ENCODE measurements around the gene ANAPC16.
"Not testable (repeated sequence)": the region's sequence is repeated elsewhere in the genome, so short reads cannot be mapped to it uniquely, and the experiment has no call there.

Gene ANAPC16

DNA sequence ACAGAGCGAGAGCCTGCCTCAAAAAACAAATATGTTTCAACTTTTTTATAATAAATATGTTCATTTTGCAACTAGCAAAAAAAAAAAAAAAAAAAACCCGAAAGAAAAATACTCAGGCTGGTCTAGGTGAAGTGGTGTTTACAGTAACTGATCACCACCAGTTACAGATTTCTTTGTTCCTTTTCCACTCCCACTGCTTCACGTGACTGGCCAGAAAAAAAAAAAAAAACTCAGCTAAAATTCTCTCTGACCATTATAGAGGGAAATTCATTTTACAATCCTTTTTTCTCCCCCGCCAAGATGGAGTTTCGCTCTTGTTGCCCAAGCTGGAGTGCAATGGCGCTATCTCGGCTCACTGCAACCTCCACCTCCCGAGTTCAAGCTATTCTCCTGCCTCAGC, 4.8 kb downstream of the ANAPC16 start:
- TF ChIP-seq, protein P1, sequence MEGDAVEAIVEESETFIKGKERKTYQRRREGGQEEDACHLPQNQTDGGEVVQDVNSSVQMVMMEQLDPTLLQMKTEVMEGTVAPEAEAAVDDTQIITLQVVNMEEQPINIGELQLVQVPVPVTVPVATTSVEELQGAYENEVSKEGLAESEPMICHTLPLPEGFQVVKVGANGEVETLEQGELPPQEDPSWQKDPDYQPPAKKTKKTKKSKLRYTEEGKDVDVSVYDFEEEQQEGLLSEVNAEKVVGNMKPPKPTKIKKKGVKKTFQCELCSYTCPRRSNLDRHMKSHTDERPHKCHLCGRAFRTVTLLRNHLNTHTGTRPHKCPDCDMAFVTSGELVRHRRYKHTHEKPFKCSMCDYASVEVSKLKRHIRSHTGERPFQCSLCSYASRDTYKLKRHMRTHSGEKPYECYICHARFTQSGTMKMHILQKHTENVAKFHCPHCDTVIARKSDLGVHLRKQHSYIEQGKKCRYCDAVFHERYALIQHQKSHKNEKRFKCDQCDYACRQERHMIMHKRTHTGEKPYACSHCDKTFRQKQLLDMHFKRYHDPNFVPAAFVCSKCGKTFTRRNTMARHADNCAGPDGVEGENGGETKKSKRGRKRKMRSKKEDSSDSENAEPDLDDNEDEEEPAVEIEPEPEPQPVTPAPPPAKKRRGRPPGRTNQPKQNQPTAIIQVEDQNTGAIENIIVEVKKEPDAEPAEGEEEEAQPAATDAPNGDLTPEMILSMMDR (conservative IDR thresholded peaks at IDR 0.05; ENCODE audit: low read depth): no peak
- H3K27ac ChIP-seq: peak overlapping the region; percentile 58
- no peak for DNase-seq (ENCODE audit: low spot score)
- ChIA-PET CTCF (interaction anchor here (0.5 to 1.6 kb wide), 7 partner anchors 61 to 118 kb away, joined by 3 to 8 read pairs (median 3); no protein-coding TSS in a partner anchor), POLR2A (ENCODE audit: low non-redundant PET) (no interaction called here)

DNA sequence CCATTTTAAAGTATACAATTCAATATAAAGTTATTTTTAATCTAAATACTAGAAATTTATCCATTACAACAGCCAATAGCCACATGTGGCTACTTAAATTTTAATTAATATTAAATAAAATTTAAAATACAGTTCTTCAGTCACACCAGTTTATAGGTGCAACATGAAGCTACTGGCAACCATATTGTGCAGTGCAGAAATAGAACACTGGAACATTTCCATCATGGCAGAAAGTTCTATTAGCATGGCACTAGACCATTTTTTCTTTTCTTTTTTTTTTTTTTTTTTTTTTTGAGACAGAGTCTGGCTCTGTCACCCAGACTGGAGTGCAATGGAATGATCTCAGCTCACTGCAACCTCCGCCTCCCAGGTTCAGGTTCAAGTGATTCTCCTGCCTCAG, 5.5 kb downstream of the ANAPC16 start:
- CTCF ChIA-PET: interaction anchor here (0.5 to 1.6 kb wide), 5 partner anchors 16 to 117 kb away, joined by 3 to 8 read pairs (median 3); no protein-coding TSS in a partner anchor
- TF ChIP-seq, protein P1 (conservative IDR thresholded peaks at IDR 0.05; ENCODE audit: low read depth): no peak

DNA sequence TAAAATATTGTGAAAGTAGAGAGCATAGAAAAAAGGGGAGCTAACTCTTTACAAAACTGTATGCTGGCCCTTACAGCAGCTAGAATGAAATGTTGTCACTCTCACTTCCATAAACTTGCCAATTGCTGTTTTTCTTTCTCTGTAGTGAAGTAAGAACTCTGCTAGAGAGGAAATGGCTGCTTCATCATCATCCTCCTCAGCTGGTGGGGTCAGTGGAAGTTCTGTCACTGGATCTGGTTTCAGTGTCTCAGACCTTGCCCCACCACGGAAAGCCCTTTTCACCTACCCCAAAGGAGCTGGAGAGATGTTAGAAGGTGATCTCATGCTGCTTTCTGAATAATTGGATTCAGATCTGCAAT, 7.9 kb downstream of the ANAPC16 start:
- DNase-seq (ENCODE audit: low spot score): no peak
- CTCF ChIA-PET: interaction anchor here (0.6 to 2.6 kb wide), 4 partner anchors 20 to 175 kb away, joined by 3 to 16 read pairs (median 4); no protein-coding TSS in a partner anchor
- POLR2A ChIA-PET (ENCODE audit: low non-redundant PET): interaction anchor here (0.7 to 1.3 kb wide), 2 partner anchors 50 to 178 kb away, joined by 3 to 5 read pairs; partner anchors contain the start of gene DDIT4
- TF ChIP-seq, protein P1 (conservative IDR thresholded peaks at IDR 0.05; ENCODE audit: low read depth): no peak
- H3K27ac ChIP-seq: no peak overlapping the region

More for the DNA sequence above, 5.5 kb downstream of the ANAPC16 start:
- peak overlapping the region; percentile 72 for H3K27ac ChIP-seq
- DNase-seq (ENCODE audit: low spot score): no peak
- POLR2A ChIA-PET (ENCODE audit: low non-redundant PET): interaction anchor here (0.6 kb wide), 1 partner anchor 225 kb away, joined by 6 read pairs; no protein-coding TSS in a partner anchor

DNA sequence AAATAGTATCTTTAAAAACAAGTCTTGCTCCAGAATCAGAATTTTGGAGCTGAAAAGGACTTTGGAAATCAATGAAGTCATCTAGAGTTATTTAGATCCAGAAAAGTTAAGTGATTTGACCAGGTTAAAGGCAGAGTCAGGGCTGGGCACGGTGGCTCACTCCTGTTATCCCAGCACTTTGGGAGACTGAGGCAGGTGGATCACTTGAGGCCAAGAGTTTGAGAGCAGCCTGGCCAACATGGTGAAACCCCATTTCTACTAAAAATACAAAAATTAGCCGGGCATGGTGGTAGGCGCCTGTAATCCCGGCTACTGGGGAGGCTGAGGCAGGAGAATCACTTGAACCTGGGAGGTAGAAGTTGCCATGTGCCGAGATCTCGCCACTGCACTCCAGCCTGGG, 8.4 kb downstream of the ANAPC16 start:
- H3K27ac ChIP-seq: peak overlapping the region; percentile 60
- POLR2A ChIA-PET (ENCODE audit: low non-redundant PET): interaction anchor here (0.7 to 1.3 kb wide), 2 partner anchors 49 to 179 kb away, joined by 3 to 5 read pairs; partner anchors contain the start of gene DDIT4

DNA sequence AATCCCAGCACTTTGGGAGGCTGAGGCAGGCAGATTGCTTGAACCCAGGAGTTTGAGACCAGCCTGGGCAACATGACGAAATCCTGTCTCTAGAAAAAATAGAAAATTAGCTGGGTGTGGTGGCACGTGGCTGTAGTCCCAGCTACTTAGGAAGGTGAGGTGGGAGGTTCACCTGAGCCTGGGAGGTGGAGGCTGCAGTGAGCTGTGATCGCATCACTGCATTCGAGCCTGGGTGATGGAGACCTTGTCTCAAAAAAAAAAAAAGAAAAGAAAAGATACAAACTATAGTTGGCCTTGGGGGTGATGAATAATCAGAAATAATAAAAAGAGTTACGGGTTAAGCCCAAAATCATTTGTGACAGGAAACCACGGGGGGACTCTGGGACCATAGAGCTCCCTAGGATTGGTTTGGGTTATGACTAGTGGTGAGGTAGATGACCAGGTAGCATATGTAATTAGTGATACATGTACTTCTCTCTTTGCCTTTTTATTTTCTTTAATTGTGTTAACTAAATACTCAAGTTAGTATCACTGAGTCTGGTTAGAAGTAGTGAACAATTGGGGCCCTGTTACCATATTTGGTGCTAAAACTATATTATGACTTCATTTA, 10.7 kb downstream of the ANAPC16 start:
- CTCF ChIA-PET: interaction anchor here (0.6 to 0.7 kb wide), 3 partner anchors 12 to 42 kb away, joined by 3 to 4 read pairs (median 3); no protein-coding TSS in a partner anchor
- POLR2A ChIA-PET (ENCODE audit: low non-redundant PET): interaction anchor here (0.8 kb wide), 1 partner anchor 96 kb away, joined by 4 read pairs; no protein-coding TSS in a partner anchor
- TF ChIP-seq, protein P1 (conservative IDR thresholded peaks at IDR 0.05; ENCODE audit: low read depth): no peak
- no peak for DNase-seq (ENCODE audit: low spot score)
- H3K27ac ChIP-seq: peak overlapping the region; percentile 60

More for the DNA sequence above, 8.4 kb downstream of the ANAPC16 start:
- not testable (repeated sequence) for DNase-seq (ENCODE audit: low spot score)
- CTCF ChIA-PET: interaction anchor here (0.6 to 2.6 kb wide), 4 partner anchors 20 to 176 kb away, joined by 3 to 16 read pairs (median 4); no protein-coding TSS in a partner anchor

DNA sequence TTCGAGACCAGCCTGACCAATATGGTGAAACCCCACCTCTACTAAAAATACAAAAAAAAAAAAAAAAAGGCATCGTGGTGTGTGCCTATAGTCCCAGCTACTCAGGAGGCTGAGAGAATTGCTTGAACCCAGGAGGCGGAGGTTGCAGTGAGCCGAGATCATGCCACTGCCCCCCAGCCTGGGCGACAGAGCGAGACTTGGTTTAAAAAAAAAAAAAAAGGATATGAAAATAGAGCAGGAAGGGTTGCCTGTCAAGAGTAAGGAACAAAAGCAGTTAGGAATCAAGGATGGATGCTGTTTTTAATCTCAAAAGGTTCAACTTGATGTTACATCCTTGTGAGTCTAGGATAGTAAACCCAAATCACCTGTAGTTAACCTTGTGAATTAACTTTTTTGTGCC, 12.0 kb downstream of the ANAPC16 start:
- CTCF ChIA-PET: interaction anchor here (1.1 kb wide), 1 partner anchor 332 kb away, joined by 6 read pairs; no protein-coding TSS in a partner anchor
- DNase-seq (ENCODE audit: low spot score): no peak
- peak overlapping the region; percentile 52 for H3K27ac ChIP-seq
- POLR2A ChIA-PET (ENCODE audit: low non-redundant PET): interaction anchor here (0.6 kb wide), 1 partner anchor 8 kb away, joined by 4 read pairs; no protein-coding TSS in a partner anchor
- TF ChIP-seq, protein P1 (conservative IDR thresholded peaks at IDR 0.05; ENCODE audit: low read depth): no peak
